ENCODE data around the gene MAML2.

The MAML2 gene

DNA sequence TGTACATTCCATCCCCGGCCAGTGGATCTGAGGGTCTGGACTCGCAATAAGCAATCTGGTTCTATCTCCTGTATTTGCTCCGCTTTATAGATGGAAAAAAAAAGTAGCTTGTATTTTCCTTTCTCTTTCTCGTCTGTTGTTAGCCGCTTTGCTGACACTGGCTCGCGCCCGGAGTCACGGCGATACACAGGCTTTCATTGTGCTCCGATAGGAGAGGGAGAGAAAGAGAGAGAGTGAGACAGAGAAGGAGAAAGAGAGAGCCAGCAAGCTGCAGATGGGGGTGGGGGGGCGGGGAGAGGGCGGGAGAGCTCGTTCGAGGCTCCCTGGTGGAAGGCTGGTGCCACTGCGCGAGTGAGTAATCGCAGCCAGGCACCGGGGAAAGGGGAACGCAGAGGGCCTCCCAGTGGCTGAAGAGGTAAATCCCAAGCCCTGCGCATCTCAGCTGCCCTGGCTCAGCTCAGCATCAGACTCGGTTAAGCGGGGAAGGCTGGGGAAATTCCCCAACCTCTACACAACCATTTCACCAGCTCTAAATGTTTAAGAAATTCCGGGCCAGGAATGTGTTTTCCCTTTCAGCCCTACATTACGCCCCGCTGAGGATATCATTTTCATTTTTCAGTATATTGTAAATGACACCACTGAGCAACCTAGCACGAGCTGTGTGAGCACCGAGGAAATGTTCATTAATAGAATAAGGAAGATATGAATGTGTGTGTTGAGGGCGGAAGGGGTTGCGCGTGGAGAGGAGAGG lies at the start of gene MAML2:
TSS of gene MAML2 (minus strand) at position 235 of the 751 bp plus-strand sequence. CDS start 1,300 bp downstream, outside the sequence.
- Histone ChIP-seq H3K36me3 (ENCODE audit: control insufficient read depth, insufficient read depth, low read length) (no peaks in the 10 kb centered on the region), H3K9me3 (ENCODE audit: control insufficient read depth, low read length) (no peaks in the 10 kb centered on the region), H3K4me1 (ENCODE audit: control insufficient read depth, insufficient read depth, low read length) (peaks cover 25% of the 10 kb centered on the region), H3K27me3 (ENCODE audit: control insufficient read depth, insufficient read depth, low read length) (no peaks in the 10 kb centered on the region), H3K9ac (ENCODE audit: low read length) (peak within 1 kb of the TSS; percentile 81), H3K4me3 (ENCODE audit: low read length) (peak within 1 kb of the TSS; percentile 71)

DNA sequence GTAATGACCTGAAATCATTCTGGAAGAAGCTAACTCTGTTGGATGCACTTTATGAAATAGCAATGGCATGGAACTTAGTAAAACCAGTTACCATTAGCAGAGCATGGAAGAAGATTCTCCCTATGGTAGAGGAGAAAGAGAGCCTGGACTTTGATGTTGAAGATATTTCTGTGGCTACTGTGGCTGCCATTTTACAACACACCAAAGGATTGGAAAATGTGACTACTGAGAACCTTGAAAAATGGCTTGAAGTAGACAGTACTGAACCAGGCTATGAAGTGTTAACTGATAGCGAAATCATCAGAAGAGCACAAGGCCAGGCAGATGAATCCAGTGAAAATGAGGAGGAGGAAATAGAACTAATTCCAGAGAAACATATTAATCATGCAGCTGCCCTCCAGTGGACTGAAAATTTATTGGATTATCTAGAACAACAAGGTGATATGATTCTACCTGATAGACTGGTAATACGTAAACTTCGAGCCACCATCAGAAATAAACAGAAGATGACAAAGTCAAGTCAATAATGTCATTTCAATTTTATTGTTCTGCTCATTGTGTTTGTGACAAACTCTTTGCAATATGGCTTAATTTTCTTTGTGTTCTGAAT lies 48.8 kb upstream of the MAML2 start:
- H3K27me3 ChIP-seq (ENCODE audit: control insufficient read depth, insufficient read depth, low read length) = no peaks in the 10 kb centered on the region
- no peak overlapping the region for H3K4me3 ChIP-seq (ENCODE audit: low read length)
- no peaks in the 10 kb centered on the region for H3K9me3 ChIP-seq (ENCODE audit: control insufficient read depth, low read length)
- H3K9ac ChIP-seq (ENCODE audit: low read length) = no peak overlapping the region
- H3K4me1 ChIP-seq (ENCODE audit: control insufficient read depth, insufficient read depth, low read length) = peaks cover 6% of the 10 kb centered on the region
- H3K36me3 ChIP-seq (ENCODE audit: control insufficient read depth, insufficient read depth, low read length) = no peaks in the 10 kb centered on the region

DNA sequence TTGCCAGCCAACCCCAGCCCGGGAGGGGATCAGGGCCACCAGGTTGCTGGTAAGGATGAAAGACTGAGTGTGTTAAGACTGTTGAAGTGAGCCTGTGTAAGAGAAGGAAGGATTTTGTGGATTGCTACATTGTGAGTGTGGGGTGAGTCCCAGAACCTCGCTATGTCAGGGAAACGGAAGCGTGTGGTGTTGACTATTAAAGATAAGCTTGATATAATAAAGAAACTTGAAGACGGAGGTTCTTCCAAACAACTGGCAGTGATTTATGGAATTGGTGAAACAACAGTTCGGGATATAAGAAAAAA lies 47.4 kb upstream of the MAML2 start:
- Histone ChIP-seq H3K9ac (ENCODE audit: low read length) (peak overlapping the region; percentile 67), H3K4me3 (ENCODE audit: low read length) (peak overlapping the region; percentile 80), H3K36me3 (ENCODE audit: control insufficient read depth, insufficient read depth, low read length) (no peaks in the 10 kb centered on the region), H3K27me3 (ENCODE audit: control insufficient read depth, insufficient read depth, low read length) (no peaks in the 10 kb centered on the region), H3K4me1 (ENCODE audit: control insufficient read depth, insufficient read depth, low read length) (peaks cover 6% of the 10 kb centered on the region), H3K9me3 (ENCODE audit: control insufficient read depth, low read length) (no peaks in the 10 kb centered on the region)

DNA sequence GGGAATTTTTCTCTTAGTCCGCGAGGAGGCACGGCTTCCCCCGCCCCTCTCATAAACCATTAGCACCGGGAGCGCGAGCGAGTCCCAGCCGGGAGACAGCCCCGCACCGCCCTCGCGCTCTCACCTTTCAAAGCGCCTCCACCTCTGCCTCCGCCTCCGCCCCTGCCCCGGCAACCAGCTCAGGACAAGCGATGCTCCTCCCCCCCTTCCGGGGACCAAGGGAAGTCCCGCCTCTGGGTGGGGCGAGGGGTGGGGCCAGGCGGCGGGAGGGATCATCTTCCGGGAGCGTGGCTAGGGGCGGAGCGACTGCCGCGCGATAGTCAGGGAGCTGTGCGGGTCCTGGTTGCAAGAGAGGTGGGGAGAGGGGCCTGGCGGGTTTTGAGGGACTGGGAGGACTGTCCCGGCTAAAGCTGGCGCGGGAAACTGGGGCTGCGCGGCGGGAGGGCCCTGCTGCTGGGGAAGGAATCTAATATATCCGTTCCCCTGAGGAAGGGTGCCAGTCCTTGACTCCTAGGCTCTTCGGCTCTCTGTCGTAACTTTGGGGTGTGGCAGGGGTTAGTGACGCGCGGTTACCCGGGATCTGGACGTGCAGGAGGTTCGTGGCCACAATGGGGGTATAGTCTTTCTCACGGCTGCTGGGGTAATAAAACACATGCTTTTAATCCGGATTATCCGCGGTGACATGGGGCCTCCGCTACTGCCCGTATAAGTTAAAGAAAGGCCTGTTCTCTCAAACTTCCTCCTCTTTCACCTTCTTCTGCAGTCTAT lies 46.9 kb upstream of the MAML2 start, which contains the start of the genes CCDC82 and JRKL:
TSS of gene CCDC82 (minus strand) at position 193 of the 768 bp plus-strand sequence. CDS start 5,165 bp downstream, outside the sequence.
TSS of gene JRKL (plus strand) at position 294 of the 768 bp plus-strand sequence. CDS start 637 bp downstream, outside the sequence.
- Histone ChIP-seq H3K9ac (ENCODE audit: low read length) (peak within 1 kb of the TSS; percentile 67), H3K4me1 (ENCODE audit: control insufficient read depth, insufficient read depth, low read length) (peaks cover 6% of the 10 kb centered on the region), H3K4me3 (ENCODE audit: low read length) (peak within 1 kb of the TSS; percentile 80), H3K27me3 (ENCODE audit: control insufficient read depth, insufficient read depth, low read length) (no peaks in the 10 kb centered on the region), H3K36me3 (ENCODE audit: control insufficient read depth, insufficient read depth, low read length) (no peaks in the 10 kb centered on the region), H3K9me3 (ENCODE audit: control insufficient read depth, low read length) (no peaks in the 10 kb centered on the region)

DNA sequence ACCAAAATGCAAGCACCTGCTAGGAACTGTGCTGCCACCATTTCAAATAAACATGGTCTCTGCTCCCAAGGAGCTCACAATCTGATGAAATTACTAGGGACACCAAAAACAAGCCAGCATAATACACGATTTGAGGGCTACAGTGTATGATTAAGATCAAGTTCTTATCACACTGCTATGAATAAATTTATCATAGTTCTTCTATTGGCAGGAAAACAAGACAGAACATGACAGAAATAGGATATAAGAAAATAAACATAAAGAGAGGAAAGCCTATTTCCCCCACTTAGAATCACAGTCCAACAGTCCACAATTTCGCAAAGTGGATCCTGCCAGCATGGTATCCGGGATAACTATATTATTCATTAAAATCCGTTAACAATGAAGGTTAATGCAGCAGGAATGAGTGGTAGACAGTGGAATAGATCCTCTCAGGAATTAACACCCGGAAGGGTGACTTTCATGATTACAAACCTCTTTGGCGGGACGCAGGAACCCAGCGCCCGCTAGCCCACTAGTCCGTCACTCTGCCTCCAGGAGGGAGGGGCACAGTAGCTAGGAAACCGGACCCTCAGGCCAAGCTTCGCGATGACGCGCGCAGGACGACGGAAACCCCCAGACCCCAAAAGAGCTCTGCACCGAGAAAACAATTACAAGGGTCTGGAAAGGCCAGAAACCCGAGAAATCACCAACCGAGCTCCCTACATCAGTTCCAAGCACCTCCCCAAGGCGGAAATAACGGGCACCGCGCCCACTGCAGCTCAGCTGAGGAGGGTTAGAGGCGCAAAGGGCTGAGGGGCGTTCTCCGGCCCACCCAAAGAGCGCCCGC lies 46.1 kb upstream of the MAML2 start:
- peak overlapping the region; percentile 80 for H3K4me3 ChIP-seq (ENCODE audit: low read length)
- peaks cover 6% of the 10 kb centered on the region for H3K4me1 ChIP-seq (ENCODE audit: control insufficient read depth, insufficient read depth, low read length)
- H3K36me3 ChIP-seq (ENCODE audit: control insufficient read depth, insufficient read depth, low read length) = no peaks in the 10 kb centered on the region
- H3K9me3 ChIP-seq (ENCODE audit: control insufficient read depth, low read length) = no peaks in the 10 kb centered on the region
- peak overlapping the region; percentile 67 for H3K9ac ChIP-seq (ENCODE audit: low read length)
- H3K27me3 ChIP-seq (ENCODE audit: control insufficient read depth, insufficient read depth, low read length) = no peaks in the 10 kb centered on the region

DNA sequence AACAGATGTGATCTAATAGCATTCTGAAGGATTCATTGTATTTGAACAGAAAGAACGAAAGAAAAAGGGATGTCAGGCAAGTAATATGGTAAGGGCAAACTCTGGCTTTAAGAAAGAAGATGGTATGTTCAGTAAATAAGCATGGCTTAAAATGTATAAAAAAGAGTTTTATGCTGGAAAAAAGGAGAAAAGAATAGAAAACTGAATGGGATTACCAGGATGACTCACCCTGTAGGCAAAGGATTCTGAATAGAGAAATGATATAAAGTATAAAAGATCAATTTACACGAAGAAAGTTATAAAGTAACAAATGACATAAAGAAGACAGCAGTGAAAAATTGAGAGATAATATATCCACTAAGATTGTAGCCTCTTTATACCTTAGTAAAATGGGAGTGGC lies 42.2 kb upstream of the MAML2 start:
- Histone ChIP-seq H3K27me3 (ENCODE audit: control insufficient read depth, insufficient read depth, low read length) (no peaks in the 10 kb centered on the region), H3K9ac (ENCODE audit: low read length) (no peak overlapping the region), H3K36me3 (ENCODE audit: control insufficient read depth, insufficient read depth, low read length) (no peaks in the 10 kb centered on the region), H3K9me3 (ENCODE audit: control insufficient read depth, low read length) (no peaks in the 10 kb centered on the region), H3K4me1 (ENCODE audit: control insufficient read depth, insufficient read depth, low read length) (peaks cover 6% of the 10 kb centered on the region), H3K4me3 (ENCODE audit: low read length) (no peak overlapping the region)

DNA sequence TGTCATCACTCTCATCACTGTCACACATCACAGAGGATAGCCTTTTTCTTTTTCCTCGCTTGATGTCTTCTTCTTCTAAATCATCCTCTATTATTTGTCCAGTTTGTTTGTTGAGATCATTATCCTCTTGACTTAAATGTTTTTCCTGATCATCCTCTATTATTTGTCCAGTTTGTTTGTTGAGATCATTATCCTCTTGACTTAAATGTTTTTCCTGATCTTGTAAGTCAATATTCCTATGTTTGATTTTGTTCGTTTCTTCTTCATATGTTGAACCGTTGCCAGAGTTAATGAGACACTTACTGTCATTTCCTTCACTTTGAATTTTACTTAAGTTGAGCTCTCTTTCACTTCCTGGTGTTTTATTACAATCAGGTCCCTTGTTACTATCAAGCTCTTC lies 41.2 kb upstream of the MAML2 start:
- Histone ChIP-seq H3K9me3 (ENCODE audit: control insufficient read depth, low read length) (no peaks in the 10 kb centered on the region), H3K36me3 (ENCODE audit: control insufficient read depth, insufficient read depth, low read length) (no peaks in the 10 kb centered on the region), H3K9ac (ENCODE audit: low read length) (no peak overlapping the region), H3K27me3 (ENCODE audit: control insufficient read depth, insufficient read depth, low read length) (no peaks in the 10 kb centered on the region), H3K4me3 (ENCODE audit: low read length) (no peak overlapping the region), H3K4me1 (ENCODE audit: control insufficient read depth, insufficient read depth, low read length) (peaks cover 6% of the 10 kb centered on the region)

DNA sequence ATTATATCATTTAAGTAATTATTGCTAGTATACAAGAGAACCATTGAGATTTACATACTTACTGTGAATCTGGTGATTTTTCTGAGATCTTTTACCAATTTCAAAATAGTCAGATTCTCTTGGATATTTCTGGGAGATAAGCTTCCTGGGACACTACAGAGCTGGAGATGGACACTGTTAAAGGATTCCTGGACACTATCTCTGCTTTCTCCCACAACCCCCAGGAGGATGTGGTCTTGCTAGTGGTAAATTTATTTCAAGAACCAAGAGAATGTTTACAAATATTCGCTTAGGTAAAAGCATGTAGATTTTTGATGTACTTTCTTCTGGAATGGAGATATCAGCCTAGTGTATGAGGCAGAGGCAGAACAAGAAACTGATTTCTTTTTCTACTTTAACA lies 33.8 kb upstream of the MAML2 start:
- Histone ChIP-seq H3K9me3 (ENCODE audit: control insufficient read depth, low read length) (no peaks in the 10 kb centered on the region), H3K36me3 (ENCODE audit: control insufficient read depth, insufficient read depth, low read length) (no peaks in the 10 kb centered on the region), H3K4me1 (ENCODE audit: control insufficient read depth, insufficient read depth, low read length) (no peaks in the 10 kb centered on the region), H3K4me3 (ENCODE audit: low read length) (no peak overlapping the region), H3K9ac (ENCODE audit: low read length) (no peak overlapping the region), H3K27me3 (ENCODE audit: control insufficient read depth, insufficient read depth, low read length) (no peaks in the 10 kb centered on the region)

DNA sequence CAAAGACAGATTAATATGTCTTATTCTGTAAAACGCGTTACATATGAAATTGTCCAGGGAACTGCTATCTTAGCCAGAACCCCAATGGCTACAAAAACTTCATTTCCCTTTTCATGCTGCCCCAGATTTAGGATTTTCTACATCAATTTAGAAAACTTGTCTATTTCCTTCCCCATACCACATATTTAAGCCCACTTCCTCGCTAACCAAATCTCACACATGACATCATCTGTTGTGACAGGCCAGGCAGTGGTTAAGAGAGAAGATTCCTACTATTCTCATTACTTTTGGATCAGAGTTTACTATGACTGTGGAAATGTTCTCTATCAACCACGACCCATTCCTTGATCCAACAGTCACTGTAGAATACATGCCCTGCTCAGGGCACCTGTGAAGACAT lies 30.8 kb upstream of the MAML2 start:
- H3K9me3 ChIP-seq (ENCODE audit: control insufficient read depth, low read length) = no peaks in the 10 kb centered on the region
- no peak overlapping the region for H3K4me3 ChIP-seq (ENCODE audit: low read length)
- H3K36me3 ChIP-seq (ENCODE audit: control insufficient read depth, insufficient read depth, low read length) = no peaks in the 10 kb centered on the region
- H3K9ac ChIP-seq (ENCODE audit: low read length) = no peak overlapping the region
- H3K27me3 ChIP-seq (ENCODE audit: control insufficient read depth, insufficient read depth, low read length) = no peaks in the 10 kb centered on the region
- no peaks in the 10 kb centered on the region for H3K4me1 ChIP-seq (ENCODE audit: control insufficient read depth, insufficient read depth, low read length)

DNA sequence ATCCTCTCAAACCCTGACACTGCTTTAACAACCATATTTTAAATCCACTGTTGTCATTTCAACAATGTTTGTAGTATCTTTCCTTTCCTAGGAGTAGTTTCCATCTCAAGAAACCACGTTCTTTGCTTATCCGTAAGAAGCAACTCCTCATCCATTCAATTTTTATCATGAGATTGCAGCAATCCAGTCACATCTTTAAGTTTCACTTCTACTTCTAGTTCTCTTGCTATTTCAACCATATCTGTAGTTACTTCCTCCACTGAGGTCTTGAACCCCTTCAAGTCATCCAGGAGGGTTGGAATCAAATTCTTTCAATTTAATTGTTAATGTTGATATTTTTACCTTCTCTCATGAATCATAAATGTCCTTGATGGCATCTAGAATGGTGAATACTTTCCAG lies 24.3 kb upstream of the MAML2 start:
- Histone ChIP-seq H3K4me3 (ENCODE audit: low read length) (no peak overlapping the region), H3K36me3 (ENCODE audit: control insufficient read depth, insufficient read depth, low read length) (no peaks in the 10 kb centered on the region)

DNA sequence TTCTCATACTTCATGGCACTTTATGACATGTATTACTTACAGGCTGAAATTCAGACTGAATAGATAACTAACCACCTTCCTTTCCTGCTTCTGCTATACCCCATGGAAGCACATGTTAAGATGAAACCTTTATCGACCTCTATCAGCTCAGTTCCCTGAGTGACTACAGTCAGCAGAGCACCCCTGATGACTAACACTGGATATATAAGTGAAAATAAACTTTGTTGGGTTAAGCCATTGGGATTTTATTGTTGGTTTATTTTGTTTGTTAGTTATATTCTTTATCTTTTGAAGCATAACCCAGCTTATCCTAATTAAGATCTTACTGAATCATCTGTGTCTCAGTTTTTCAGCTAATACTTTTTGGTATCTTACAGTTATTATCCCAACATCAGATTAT lies 23.0 kb upstream of the MAML2 start:
- Histone ChIP-seq H3K4me1 (ENCODE audit: control insufficient read depth, insufficient read depth, low read length) (no peaks in the 10 kb centered on the region), H3K9ac (ENCODE audit: low read length) (no peak overlapping the region), H3K36me3 (ENCODE audit: control insufficient read depth, insufficient read depth, low read length) (no peaks in the 10 kb centered on the region), H3K27me3 (ENCODE audit: control insufficient read depth, insufficient read depth, low read length) (no peaks in the 10 kb centered on the region), H3K9me3 (ENCODE audit: control insufficient read depth, low read length) (no peaks in the 10 kb centered on the region), H3K4me3 (ENCODE audit: low read length) (no peak overlapping the region)

More for the DNA sequence above, 24.3 kb upstream of the MAML2 start:
- H3K27me3 ChIP-seq (ENCODE audit: control insufficient read depth, insufficient read depth, low read length) = no peaks in the 10 kb centered on the region
- H3K9me3 ChIP-seq (ENCODE audit: control insufficient read depth, low read length) = no peaks in the 10 kb centered on the region
- H3K9ac ChIP-seq (ENCODE audit: low read length) = no peak overlapping the region
- no peaks in the 10 kb centered on the region for H3K4me1 ChIP-seq (ENCODE audit: control insufficient read depth, insufficient read depth, low read length)
